SK-N-SH (cell line): Measurements from ENCODE around the gene UBTF. TPM values are rescaled to one million over a fixed set of nuclear protein-coding genes. Genes with fewer than 3 reads are reported as not detected.

ENCODE experiments used
- CTCF ChIA-PET: fragments of 300-600, 350-600 bp; formaldehyde crosslinking; extraction: SDS; loops from one replicate; lab custom pipeline; 2021; lab: Yijun Ruan, JAX
- POLR2A ChIA-PET: fragments of 350-600 bp; sonication (Branson Sonifier 250); formaldehyde crosslinking; extraction: SDS; loops from one replicate; lab custom pipeline; 2020; ENCODE audit warnings: antibody characterized with exemption, inconsistent platforms; lab: Yijun Ruan, JAX
- DNase-seq: peaks from one replicate; pipeline ENCODE4 v3.0.0; 2012
- H2AFZ ChIP-seq: fragments of 200-600 bp; sonication (generic); 2 replicates; pipeline ENCODE4 v1.8.1; 2016; ENCODE audit warnings: antibody characterized with exemption, mild to moderate bottlenecking, low read depth
- H3F3A ChIP-seq: fragments of 200-600 bp; sonication (generic); replicated peaks from 2 replicates; pipeline ENCODE3; 2016; ENCODE audit warnings: antibody characterized with exemption, mild to moderate bottlenecking; ENCODE audit not compliant: insufficient read depth
- H3K27ac ChIP-seq, 2 experiments: fragments of 200-500 bp in 1 of 2; fragments of 200-600 bp in 1 of 2; sonication (Bioruptor generic) in 1 of 2; sonication (generic), shearing (Covaris generic) in 1 of 2; 2 replicates each; pipeline versions ENCODE4 v1.5.1 to v1.6.1; 2014 to 2016; ENCODE audit warnings: low read depth in 2 of 2, inconsistent platforms in 1 of 2, low read length in 1 of 2, mild to moderate bottlenecking in 1 of 2, mixed read lengths in 1 of 2
- H3K27me3 ChIP-seq: fragments of 200-600 bp; sonication (generic), shearing (Covaris generic); 2 replicates; pipeline ENCODE4 v1.6.1; 2016; ENCODE audit warnings: mixed run types; ENCODE audit not compliant: insufficient read depth
- H3K36me3 ChIP-seq, 2 experiments: fragments of 200-500 bp in 1 of 2; fragments of 200-600 bp in 1 of 2; sonication (Bioruptor generic) in 1 of 2; sonication (generic) in 1 of 2; replicated peaks in 1 of 2; 2 replicates each; pipeline versions ENCODE3 to v1.5.1; 2014 to 2016; ENCODE audit warnings: low read length in 1 of 2, mild to moderate bottlenecking in 1 of 2; ENCODE audit not compliant: insufficient read depth in 2 of 2, control insufficient read depth in 1 of 2
- H3K4me1 ChIP-seq, 2 experiments: fragments of 200-500 bp in 1 of 2; fragments of 200-600 bp in 1 of 2; sonication (Bioruptor generic) in 1 of 2; sonication (generic), shearing (Covaris generic) in 1 of 2; 2 replicates each; pipeline versions ENCODE4 v1.5.1 to v1.6.1; 2014 to 2016; ENCODE audit warnings: low read depth in 1 of 2, low read length in 1 of 2, mixed run types in 1 of 2; ENCODE audit not compliant: insufficient read depth in 2 of 2, control insufficient read depth in 1 of 2
- H3K4me2 ChIP-seq: fragments of 200-600 bp; sonication (generic), shearing (Covaris generic); 2 replicates; pipeline ENCODE4 v1.6.1; 2017; ENCODE audit warnings: mixed run types
- H3K4me3 ChIP-seq, 2 experiments: fragments of 200-500 bp in 1 of 2; fragments of 200-600 bp in 1 of 2; sonication (Bioruptor generic) in 1 of 2; sonication (generic), shearing (Covaris generic) in 1 of 2; 2 replicates each; pipeline versions ENCODE4 v1.5.1 to v1.8.1; 2014 to 2016; ENCODE audit warnings: low read depth in 2 of 2, inconsistent platforms in 1 of 2, low read length in 1 of 2, mild to moderate bottlenecking in 1 of 2, mixed read lengths in 1 of 2, moderate library complexity in 1 of 2
- H3K79me2 ChIP-seq: fragments of 200-600 bp; sonication (generic); 2 replicates; pipeline ENCODE4 v1.8.1; 2017; ENCODE audit warnings: mild to moderate bottlenecking; ENCODE audit not compliant: insufficient read depth
- H3K9ac ChIP-seq: fragments of 200-600 bp; sonication (generic); 2 replicates; pipeline ENCODE4 v1.6.1; 2017; ENCODE audit warnings: mixed run types
- H3K9me2 ChIP-seq: fragments of 200-600 bp; sonication (generic); 2 replicates; pipeline ENCODE4 v1.6.1; 2017; ENCODE audit warnings: mixed run types
- H3K9me3 ChIP-seq: fragments of 200-600 bp; sonication (generic); 2 replicates; pipeline ENCODE4 v1.6.1; 2017; ENCODE audit warnings: mixed run types, mild to moderate bottlenecking, moderate library complexity
- H4K20me1 ChIP-seq: fragments of 200-600 bp; sonication (generic); 2 replicates; pipeline ENCODE4 v1.6.1; 2017; ENCODE audit warnings: mild to moderate bottlenecking, mixed run types; ENCODE audit not compliant: insufficient read depth
- CTCF ChIP-seq: fragments of 200-600 bp; sonication (generic); IDR thresholded peaks from 2 replicates; pipeline ENCODE4 v1.6.1; 2017; ENCODE audit warnings: antibody characterized with exemption, mild to moderate bottlenecking, moderate library complexity
- ELF1 ChIP-seq: IDR thresholded peaks from 2 replicates; pipeline ENCODE4 v1.4.0; 2012
- JUND ChIP-seq: IDR thresholded peaks from 2 replicates; pipeline ENCODE4 v1.4.0; 2012
- MEF2A ChIP-seq: IDR thresholded peaks from 2 replicates; pipeline ENCODE4 v1.4.0; 2012; ENCODE audit warnings: low read depth, borderline replicate concordance
- NFIC ChIP-seq: IDR thresholded peaks from 2 replicates; pipeline ENCODE4 v1.4.0; 2012; ENCODE audit warnings: borderline replicate concordance
- NRF1 ChIP-seq: IDR thresholded peaks from 2 replicates; pipeline ENCODE4 v1.6.1; 2012; ENCODE audit warnings: low read depth, mild to moderate bottlenecking, low read length
- POLR2AphosphoS5 ChIP-seq: IDR thresholded peaks from 2 replicates; pipeline ENCODE4 v1.6.1; 2012; ENCODE audit warnings: low read depth, low read length
- RCOR1 ChIP-seq: fragments of 150-350 bp; IDR thresholded peaks from 2 replicates; pipeline ENCODE4 v1.6.1; 2017; ENCODE audit warnings: antibody characterized with exemption, low read length
- TEAD4 ChIP-seq: IDR thresholded peaks from 2 replicates; pipeline ENCODE4 v1.4.0; 2012; ENCODE audit warnings: mild to moderate bottlenecking, borderline replicate concordance; ENCODE audit not compliant: insufficient read depth
- USF1 ChIP-seq: IDR thresholded peaks from 2 replicates; pipeline ENCODE4 v1.4.0; 2012; ENCODE audit warnings: low read depth, borderline replicate concordance
- USF2 ChIP-seq: fragments of 150-350 bp; IDR thresholded peaks from 2 replicates; pipeline ENCODE4 v1.6.1; 2017; ENCODE audit warnings: antibody characterized with exemption, low read length, low read depth, borderline replicate concordance
- YY1 ChIP-seq: IDR thresholded peaks from 2 replicates; pipeline ENCODE4 v1.4.0; 2012; ENCODE audit warnings: low read depth, mild to moderate bottlenecking
- ZBTB33 ChIP-seq: IDR thresholded peaks from 2 replicates; pipeline ENCODE4 v1.4.0; 2012; ENCODE audit warnings: low read depth, borderline replicate concordance
- WGBS: methylation state at CpG from one replicate; pipeline ENCODE4 v1.1.6; 2017; ENCODE audit warnings: low lambda C conversion rate; 5-methylcytosine and 5-hydroxymethylcytosine counted together
- polyA plus RNA-seq, 3 experiments: library from polyadenylated mRNA; depleted of rRNA; stranded (reverse); fragments of >200 nt; gene quantifications; 2 replicates each; pipeline ENCODE4 v1.2.3, GENCODE V29; 2012
- TF ChIP-seq, protein P1 (sequence below): fragments of 150-350 bp; IDR thresholded peaks from 2 replicates; pipeline ENCODE4 v1.6.1; 2016; ENCODE audit warnings: mild to moderate bottlenecking, low read depth, low read length

The UBTF gene
- polyA plus RNA-seq, 1 of the 3 experiments (the other 2 are of a cell fraction): 37.2 TPM

- 79% methylated on average over 6 of the region's 6 CpGs for WGBS
- H3K27ac ChIP-seq: no peak overlapping the region
- no peaks in the 10 kb centered on the region for H4K20me1 ChIP-seq
- no peak for DNase-seq
- ChIA-PET CTCF (no interaction called here), POLR2A (no interaction called here)
- H3K4me2 ChIP-seq: no peak overlapping the region
- no peaks in the 10 kb centered on the region for H3F3A ChIP-seq
- no peak overlapping the region for H3K9ac ChIP-seq
- H3K9me2 ChIP-seq: no peaks in the 10 kb centered on the region
- H3K4me3 ChIP-seq: no peak overlapping the region
- no peaks in the 10 kb centered on the region for H3K36me3 ChIP-seq
- TF ChIP-seq USF2 (no peak), USF1 (no peak), JUND (no peak), NRF1 (no peak), ZBTB33 (no peak), RCOR1 (no peak), MEF2A (no peak), ELF1 (no peak)
- TF ChIP-seq, protein P1, sequence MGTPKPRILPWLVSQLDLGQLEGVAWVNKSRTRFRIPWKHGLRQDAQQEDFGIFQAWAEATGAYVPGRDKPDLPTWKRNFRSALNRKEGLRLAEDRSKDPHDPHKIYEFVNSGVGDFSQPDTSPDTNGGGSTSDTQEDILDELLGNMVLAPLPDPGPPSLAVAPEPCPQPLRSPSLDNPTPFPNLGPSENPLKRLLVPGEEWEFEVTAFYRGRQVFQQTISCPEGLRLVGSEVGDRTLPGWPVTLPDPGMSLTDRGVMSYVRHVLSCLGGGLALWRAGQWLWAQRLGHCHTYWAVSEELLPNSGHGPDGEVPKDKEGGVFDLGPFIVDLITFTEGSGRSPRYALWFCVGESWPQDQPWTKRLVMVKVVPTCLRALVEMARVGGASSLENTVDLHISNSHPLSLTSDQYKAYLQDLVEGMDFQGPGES: no peak
- H3K4me1 ChIP-seq: no peaks in the 10 kb centered on the region; a peak in 1 of 4 replicates
- no peaks in the 10 kb centered on the region for H3K27me3 ChIP-seq
- no peaks in the 10 kb centered on the region for H3K79me2 ChIP-seq
- no peak overlapping the region for H2AFZ ChIP-seq
- H3K9me3 ChIP-seq: no peaks in the 10 kb centered on the region
These were observed 40.8 kb upstream of the UBTF start for GRCh38 chr17:44260296-44260695.

DNA sequence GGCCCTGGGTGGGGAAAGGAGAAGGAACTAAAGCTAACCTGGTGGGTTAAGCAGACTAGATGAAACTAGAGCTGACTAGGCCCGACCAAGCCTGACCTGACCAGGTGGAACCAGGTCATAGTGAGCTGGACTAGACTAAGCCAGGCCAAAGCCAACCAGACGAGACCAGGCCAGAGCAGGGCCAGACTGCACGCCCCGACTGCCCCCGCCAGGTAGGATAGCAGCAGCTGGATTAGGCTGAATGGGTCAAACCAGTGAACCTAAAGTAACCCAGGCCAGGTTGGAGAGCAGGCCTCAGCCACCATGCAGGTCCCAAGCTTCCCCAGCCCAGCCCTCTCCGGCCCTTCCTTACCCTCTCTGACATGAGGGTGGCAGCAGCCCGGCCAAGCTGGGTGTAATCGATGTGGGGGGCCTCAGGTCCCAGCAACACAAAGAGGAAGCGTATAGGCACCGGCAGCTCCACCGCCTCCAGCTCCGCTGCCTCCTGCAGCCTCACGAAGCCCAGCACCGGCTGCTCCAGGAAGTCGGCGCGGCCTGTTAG, 39.4 kb upstream of the UBTF start:
- H3K27me3 ChIP-seq: no peaks in the 10 kb centered on the region
- TF ChIP-seq USF2 (no peak), CTCF (no peak), POLR2AphosphoS5 (no peak), TEAD4 (no peak), YY1 (no peak), NFIC (no peak)
- TF ChIP-seq, protein P1: no peak

More for the DNA sequence above, 39.4 kb upstream of the UBTF start:
- 82% methylated on average over 14 of the region's 17 CpGs for WGBS
- no peak overlapping the region for H3K4me2 ChIP-seq
- no peak overlapping the region for H2AFZ ChIP-seq
- H3K9me3 ChIP-seq: no peaks in the 10 kb centered on the region
- no peak overlapping the region for H3K9ac ChIP-seq
- no peaks in the 10 kb centered on the region; a peak in 1 of 4 replicates for H3K4me1 ChIP-seq
- H3F3A ChIP-seq: no peaks in the 10 kb centered on the region
- H3K4me3 ChIP-seq: no peak overlapping the region
- no peaks in the 10 kb centered on the region for H4K20me1 ChIP-seq
- ChIA-PET CTCF (interaction anchor here (1.0 to 1.6 kb wide), 3 partner anchors 8 to 91 kb away, joined by 3 to 5 read pairs (median 4); no protein-coding TSS in a partner anchor), POLR2A (interaction anchor here (1.1 kb wide), 1 partner anchor 50 kb away, joined by 4 read pairs; the partner anchor contains the start of gene RUNDC3A)
- H3K36me3 ChIP-seq: no peaks in the 10 kb centered on the region
- no peaks in the 10 kb centered on the region for H3K9me2 ChIP-seq
- H3K27ac ChIP-seq: no peak overlapping the region
- DNase-seq: no peak
- no peaks in the 10 kb centered on the region for H3K79me2 ChIP-seq
